Mesenchymal stem cell (in vitro differentiated cells and primary cell): ENCODE measurements around the gene DAZL.

Experiments
- DNase-seq: peaks from one replicate; pipeline ENCODE4 v3.0.0-alpha.2; 2013
- H2AFZ ChIP-seq: one replicate; pipeline ENCODE4 v1.6.1; 2013; ENCODE audit warnings: low read depth, mild to moderate bottlenecking, control low read depth, inconsistent platforms, low read length, moderate library complexity
- H2AK5ac ChIP-seq: 2 replicates; pipeline ENCODE4 v1.6.1; 2013; ENCODE audit warnings: low read length, moderate library complexity, mild to moderate bottlenecking, inconsistent platforms; ENCODE audit not compliant: severe bottlenecking
- H2BK120ac ChIP-seq: one replicate; pipeline ENCODE4 v1.6.1; 2013; ENCODE audit warnings: low read depth, mild to moderate bottlenecking, inconsistent platforms, low read length, moderate library complexity
- H2BK12ac ChIP-seq, 2 experiments: one replicate each; pipeline ENCODE4 v1.6.1; 2013; ENCODE audit warnings: inconsistent platforms in 2 of 2, low read length in 2 of 2, mild to moderate bottlenecking in 2 of 2, moderate library complexity in 2 of 2, control low read depth in 1 of 2
- H2BK15ac ChIP-seq: one replicate; pipeline ENCODE4 v1.6.1; 2013; ENCODE audit warnings: mild to moderate bottlenecking, low read depth, inconsistent platforms; ENCODE audit not compliant: poor library complexity, severe bottlenecking
- H2BK5ac ChIP-seq: 2 replicates; pipeline ENCODE4 v1.6.1; 2013; ENCODE audit warnings: low read depth, mild to moderate bottlenecking, low read length, control low read depth, inconsistent platforms; ENCODE audit not compliant: poor library complexity, severe bottlenecking
- H3K14ac ChIP-seq, 2 experiments: one replicate each; pipeline ENCODE4 v1.6.1; 2013; ENCODE audit warnings: inconsistent platforms in 2 of 2, low read length in 2 of 2, control low read depth in 1 of 2, mild to moderate bottlenecking in 1 of 2, moderate library complexity in 1 of 2
- H3K18ac ChIP-seq, 2 experiments: one replicate each; pipeline ENCODE4 v1.6.1; 2013; ENCODE audit warnings: inconsistent platforms in 2 of 2, low read length in 2 of 2, control low read depth in 1 of 2, low read depth in 1 of 2, mild to moderate bottlenecking in 1 of 2
- H3K23ac ChIP-seq, 2 experiments: one replicate each; pipeline ENCODE4 v1.6.1; 2013; ENCODE audit warnings: inconsistent platforms in 2 of 2, low read length in 2 of 2, mild to moderate bottlenecking in 2 of 2, moderate library complexity in 2 of 2, control low read depth in 1 of 2
- H3K27ac ChIP-seq: 2 replicates; pipeline ENCODE4 v1.5.1; 2013; ENCODE audit warnings: mild to moderate bottlenecking, moderate library complexity, low read length, control low read depth, inconsistent platforms; ENCODE audit not compliant: poor library complexity, severe bottlenecking
- H3K27me3 ChIP-seq, 2 experiments: 2 replicates each; pipeline versions ENCODE4 v1.6.1 to v1.7.0; 2013; ENCODE audit warnings: low read length in 2 of 2, mild to moderate bottlenecking in 2 of 2, moderate library complexity in 2 of 2, control low read depth in 1 of 2, inconsistent platforms in 1 of 2; ENCODE audit not compliant: control insufficient read depth in 1 of 2, insufficient read depth in 1 of 2
- H3K36me3 ChIP-seq, 2 experiments: 2 replicates each; pipeline versions ENCODE4 v1.6.1 to v1.7.0; 2013; ENCODE audit warnings: low read length in 2 of 2, control low read depth in 1 of 2, inconsistent platforms in 1 of 2, low read depth in 1 of 2, mild to moderate bottlenecking in 1 of 2; ENCODE audit not compliant: insufficient read depth in 2 of 2, control insufficient read depth in 1 of 2
- H3K4ac ChIP-seq, 2 experiments: one replicate each; pipeline ENCODE4 v1.6.1; 2013; ENCODE audit warnings: inconsistent platforms in 2 of 2, low read length in 2 of 2, mild to moderate bottlenecking in 2 of 2, moderate library complexity in 2 of 2, control low read depth in 1 of 2, low read depth in 1 of 2
- H3K4me1 ChIP-seq: 2 replicates; pipeline ENCODE4 v1.6.1; 2013; ENCODE audit warnings: low read depth, low read length, control low read depth; ENCODE audit not compliant: control insufficient read depth, insufficient read depth
- H3K4me2 ChIP-seq: 2 replicates; pipeline ENCODE4 v1.6.1; 2013; ENCODE audit warnings: low read length, mild to moderate bottlenecking, inconsistent platforms; ENCODE audit not compliant: poor library complexity, severe bottlenecking
- H3K4me3 ChIP-seq, 2 experiments: 2 replicates each; pipeline versions ENCODE4 v1.5.1 to v1.7.0; 2013; ENCODE audit warnings: low read length in 2 of 2, mild to moderate bottlenecking in 2 of 2, control low read depth in 1 of 2, low read depth in 1 of 2; ENCODE audit not compliant: insufficient read depth in 1 of 2
- H3K79me1 ChIP-seq: replicated peaks from 2 replicates; pipeline ENCODE4 v1.6.1; 2013; ENCODE audit warnings: mild to moderate bottlenecking, control low read depth, low read length, inconsistent platforms; ENCODE audit not compliant: poor library complexity, severe bottlenecking
- H3K9ac ChIP-seq: 2 replicates; pipeline ENCODE4 v1.7.0; 2013; ENCODE audit warnings: mild to moderate bottlenecking, low read length, moderate library complexity
- H3K9me3 ChIP-seq: 2 replicates; pipeline ENCODE4 v1.7.0; 2013; ENCODE audit warnings: mild to moderate bottlenecking, low read length; ENCODE audit not compliant: control insufficient read depth
- H4K8ac ChIP-seq: one replicate; pipeline ENCODE4 v1.6.1; 2013; ENCODE audit warnings: inconsistent platforms, mild to moderate bottlenecking, low read length, moderate library complexity
- H4K91ac ChIP-seq: one replicate; pipeline ENCODE4 v1.6.1; 2013; ENCODE audit warnings: mild to moderate bottlenecking, low read length, inconsistent platforms
- WGBS: methylation state at CpG from one replicate; pipeline ENCODE4 v1.1.7; 2013; ENCODE audit warnings: mixed read lengths; 5-methylcytosine and 5-hydroxymethylcytosine counted together

The DAZL gene

GRCh38 chr3:16570113-16570512 is 35.1 kb downstream of the DAZL start:
- Histone ChIP-seq H3K4ac (no peak overlapping the region), H2BK120ac (no peak overlapping the region), H3K9me3 (no peaks in the 10 kb centered on the region), H3K79me1 (no peaks in the 10 kb centered on the region), H2BK5ac (no peak overlapping the region), H3K36me3 (no peaks in the 10 kb centered on the region), H3K27me3 (no peaks in the 10 kb centered on the region), H2AFZ (no peak overlapping the region), H2BK15ac (no peak overlapping the region), H4K91ac (no peak overlapping the region), H3K18ac (no peak overlapping the region), H3K14ac (no peak overlapping the region), H4K8ac (no peak overlapping the region), H3K4me3 (no peak overlapping the region), H3K9ac (no peak overlapping the region), H3K4me2 (no peak overlapping the region), H2BK12ac (no peak overlapping the region), H3K27ac (no peak overlapping the region), H3K4me1 (no peaks in the 10 kb centered on the region), H2AK5ac (no peak overlapping the region), H3K23ac (no peak overlapping the region)
- WGBS = 90% methylated on average over 3 of the region's 4 CpGs
- DNase-seq = no peak

- no peaks in the 10 kb centered on the region for H3K79me1 ChIP-seq
- no peak overlapping the region for H4K8ac ChIP-seq
- no peak overlapping the region for H3K23ac ChIP-seq
- H3K27ac ChIP-seq = no peak overlapping the region
- no peak overlapping the region for H2BK5ac ChIP-seq
- no peak overlapping the region for H3K4ac ChIP-seq
- no peak overlapping the region for H2BK12ac ChIP-seq
- no peak overlapping the region for H2AK5ac ChIP-seq
- peaks cover 6% of the 10 kb centered on the region for H3K9me3 ChIP-seq
- H2AFZ ChIP-seq = no peak overlapping the region
- no peak overlapping the region for H3K4me2 ChIP-seq
- no peak for DNase-seq
- no peak overlapping the region for H2BK120ac ChIP-seq
- H3K27me3 ChIP-seq = no peaks in the 10 kb centered on the region
- H3K36me3 ChIP-seq = no peaks in the 10 kb centered on the region
- no peak overlapping the region for H3K4me3 ChIP-seq
- WGBS = 100% methylated on average over 1 of the region's 2 CpGs
- no peaks in the 10 kb centered on the region for H3K4me1 ChIP-seq
- no peak overlapping the region for H2BK15ac ChIP-seq
- H3K14ac ChIP-seq = no peak overlapping the region
- H3K9ac ChIP-seq = no peak overlapping the region
- H4K91ac ChIP-seq = no peak overlapping the region
- H3K18ac ChIP-seq = no peak overlapping the region
Observed at GRCh38 chr3:16568532-16568931, 36.7 kb downstream of the DAZL start.

- no peak overlapping the region for H3K4me3 ChIP-seq
Observed at GRCh38 chr3:16568115-16568514, 37.1 kb downstream of the DAZL start.

GRCh38 chr3:16559653-16560365 is 45.4 kb downstream of the DAZL start:
- Histone ChIP-seq H2AK5ac (no peak overlapping the region), H3K23ac (no peak overlapping the region), H2AFZ (no peak overlapping the region), H3K18ac (no peak overlapping the region), H3K4me3 (no peak overlapping the region), H3K14ac (no peak overlapping the region), H3K4me2 (no peak overlapping the region), H3K9ac (no peak overlapping the region), H2BK5ac (no peak overlapping the region), H3K79me1 (no peaks in the 10 kb centered on the region), H3K4ac (no peak overlapping the region), H3K27me3 (peaks cover 0 to 3% of the 10 kb centered on the region in 2 experiments), H3K9me3 (peaks cover 11% of the 10 kb centered on the region), H4K91ac (no peak overlapping the region), H2BK15ac (no peak overlapping the region), H2BK120ac (no peak overlapping the region), H2BK12ac (no peak overlapping the region), H3K27ac (no peak overlapping the region), H4K8ac (no peak overlapping the region), H3K4me1 (no peaks in the 10 kb centered on the region), H3K36me3 (no peaks in the 10 kb centered on the region)
- no peak for DNase-seq
- WGBS = 93% methylated on average over 5 of the region's 5 CpGs

More at GRCh38 chr3:16568115-16568514, 37.1 kb downstream of the DAZL start:
- Histone ChIP-seq H3K4me2 (no peak overlapping the region), H2BK15ac (no peak overlapping the region), H3K4ac (no peak overlapping the region), H4K8ac (no peak overlapping the region), H2BK5ac (no peak overlapping the region), H2AK5ac (no peak overlapping the region), H3K36me3 (no peaks in the 10 kb centered on the region), H2BK120ac (no peak overlapping the region), H2AFZ (no peak overlapping the region), H3K18ac (no peak overlapping the region), H3K14ac (no peak overlapping the region), H3K4me1 (no peaks in the 10 kb centered on the region), H4K91ac (no peak overlapping the region), H3K27me3 (no peaks in the 10 kb centered on the region), H3K9me3 (peaks cover 10% of the 10 kb centered on the region), H2BK12ac (no peak overlapping the region), H3K9ac (no peak overlapping the region), H3K27ac (no peak overlapping the region), H3K79me1 (no peaks in the 10 kb centered on the region), H3K23ac (no peak overlapping the region)
- no peak for DNase-seq
- WGBS = 72% methylated on average over 2 of the region's 2 CpGs
